Measurements from ENCODE around the gene LPCAT3. TPM values are rescaled to one million over a fixed set of nuclear protein-coding genes. Genes with fewer than 3 reads are reported as not detected.
A peak's percentile ranks its signal among the peaks of the same experiment; 100 is the strongest.

LPCAT3 gene
- total and polyA plus RNA-seq, 2 experiments from 2014 or later = 11.8 to 19.7 TPM

DNA sequence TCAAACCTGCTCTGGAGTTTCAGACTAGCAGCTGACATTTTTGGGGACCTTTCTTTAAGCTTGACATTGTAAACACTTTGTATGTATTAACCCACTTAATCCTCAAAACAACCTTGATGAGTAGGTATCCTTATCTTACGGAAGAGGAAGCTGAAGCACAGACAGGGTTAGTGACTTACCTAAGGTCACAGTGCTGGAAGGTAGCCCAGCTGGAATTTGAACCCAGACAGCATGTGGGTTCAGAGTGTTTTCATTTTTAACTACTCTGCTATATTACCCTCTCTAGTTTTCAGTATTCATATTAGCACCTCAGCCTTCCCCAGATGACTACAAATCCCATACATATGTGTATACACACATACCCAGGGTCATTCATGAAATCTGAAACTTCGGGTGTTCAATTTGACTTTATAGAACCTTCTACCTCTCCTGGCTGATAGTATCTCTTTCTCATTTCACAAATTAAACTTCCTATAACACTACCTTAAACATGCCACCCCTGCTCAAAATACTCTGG is 13.9 kb downstream of the LPCAT3 start:
- in situ Hi-C loops (cut with MboI) = no loop called here
- Histone ChIP-seq H2AFZ (no peak overlapping the region), H3K4me2 (ENCODE audit: unreplicated experiment) (no peak overlapping the region), H3F3A (ENCODE audit: insufficient read depth) (no peaks in the 10 kb centered on the region), H4K20me1 (ENCODE audit: insufficient read depth) (no peaks in the 10 kb centered on the region), H3K9me2 (ENCODE audit: insufficient read depth) (no peaks in the 10 kb centered on the region), H3K36me3 (ENCODE audit: low read depth) (0 out of 2 replicates have a peak, but pooled peaks cover 4% of the 10 kb centered on the region), H3K9me3 (ENCODE audit: low read depth) (no peaks in the 10 kb centered on the region), H3K9ac (no peak overlapping the region), H3K27me3 (replicated peaks; ENCODE audit: insufficient read depth) (no peaks in the 10 kb centered on the region), H3K4me3 (no peak overlapping the region), H3K27ac (no peak overlapping the region), H3K79me2 (ENCODE audit: insufficient read depth) (no peaks in the 10 kb centered on the region), H3K4me1 (ENCODE audit: insufficient read depth) (no peaks in the 10 kb centered on the region)
- DNase-seq = no peak
- 94 to 95% methylated on average over 2 of the region's 2 CpGs for WGBS, 2 experiments (ENCODE audit: low coverage in 1 of 2, low lambda C conversion rate in 2 of 2, missing lambda C conversion rate in 2 of 2)
- TF ChIP-seq EZH2 (IDR thresholded peaks at IDR 0.05; ENCODE audit: insufficient read depth, poor library complexity, severe bottlenecking) (no peak), EZH2phosphoT487 (IDR thresholded peaks at IDR 0.05; ENCODE audit: insufficient read depth, low read depth) (no peak)

DNA sequence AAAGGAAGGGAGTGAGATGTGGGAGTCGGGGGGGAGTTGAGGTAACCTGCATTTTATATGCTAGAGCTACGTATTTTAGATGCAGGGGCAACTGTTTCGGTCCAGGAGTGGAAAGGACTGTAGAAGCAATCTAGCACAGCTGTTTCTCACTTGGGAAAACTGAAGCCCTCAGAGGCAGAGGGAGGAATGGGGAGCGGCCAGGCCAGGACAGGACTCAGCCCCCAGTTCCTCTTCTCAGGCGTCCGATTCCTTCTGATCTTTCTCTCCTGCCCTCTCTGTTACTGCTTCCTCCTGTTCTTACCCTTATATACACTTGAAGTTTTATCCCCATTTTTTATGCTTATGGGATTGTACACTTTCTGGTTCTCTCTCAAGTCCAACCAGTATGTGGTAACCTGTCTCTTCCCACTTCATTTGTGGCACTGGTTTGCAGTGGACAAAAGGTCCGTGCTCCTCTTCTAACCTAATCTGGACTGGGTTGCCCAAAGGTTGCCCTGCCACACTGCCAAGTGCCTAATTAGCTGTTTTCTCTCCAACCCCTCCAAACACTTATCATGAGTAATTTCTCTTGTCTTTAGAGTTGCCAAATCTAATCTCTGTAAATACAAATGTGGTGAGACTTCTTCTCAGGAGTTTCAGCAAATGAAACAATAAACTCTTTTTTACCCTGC is 16.2 kb downstream of the LPCAT3 start:
- no peak overlapping the region for H2AFZ ChIP-seq
- TF ChIP-seq EZH2phosphoT487 (IDR thresholded peaks at IDR 0.05; ENCODE audit: insufficient read depth, low read depth) (no peak), EZH2 (IDR thresholded peaks at IDR 0.05; ENCODE audit: insufficient read depth, poor library complexity, severe bottlenecking) (no peak)
- no peak overlapping the region for H3K9ac ChIP-seq
- in situ Hi-C loops (cut with MboI) = no loop called here
- H3F3A ChIP-seq (ENCODE audit: insufficient read depth) = no peaks in the 10 kb centered on the region
- H3K36me3 ChIP-seq (ENCODE audit: low read depth) = 0 out of 2 replicates have a peak, but pooled peaks cover 18% of the 10 kb centered on the region
- no peak overlapping the region for H3K27ac ChIP-seq
- no peak overlapping the region for H3K4me2 ChIP-seq (ENCODE audit: unreplicated experiment)
- no peaks in the 10 kb centered on the region for H3K9me3 ChIP-seq (ENCODE audit: low read depth)
- no peaks in the 10 kb centered on the region for H4K20me1 ChIP-seq (ENCODE audit: insufficient read depth)
- no peaks in the 10 kb centered on the region for H3K9me2 ChIP-seq (ENCODE audit: insufficient read depth)
- H3K27me3 ChIP-seq (replicated peaks; ENCODE audit: insufficient read depth) = no peaks in the 10 kb centered on the region
- H3K4me3 ChIP-seq = no peak overlapping the region
- DNase-seq = no peak
- H3K79me2 ChIP-seq (ENCODE audit: insufficient read depth) = no peaks in the 10 kb centered on the region
- 79 to 82% methylated on average over 7 of the region's 7 CpGs for WGBS, 2 experiments (ENCODE audit: low coverage in 1 of 2, low lambda C conversion rate in 2 of 2, missing lambda C conversion rate in 2 of 2)
- H3K4me1 ChIP-seq (ENCODE audit: insufficient read depth) = no peaks in the 10 kb centered on the region

GRCh38 chr12:6998715-6999451 is 19.4 kb downstream of the LPCAT3 start:
- Histone ChIP-seq H3K9ac (no peak overlapping the region), H3K9me3 (ENCODE audit: low read depth) (no peaks in the 10 kb centered on the region), H3K27me3 (replicated peaks; ENCODE audit: insufficient read depth) (no peaks in the 10 kb centered on the region), H3F3A (ENCODE audit: insufficient read depth) (no peaks in the 10 kb centered on the region), H3K4me3 (no peak overlapping the region), H2AFZ (no peak overlapping the region), H3K4me1 (ENCODE audit: insufficient read depth) (peaks cover 6% of the 10 kb centered on the region; the same call in 1 of the 2 replicates), H4K20me1 (ENCODE audit: insufficient read depth) (no peaks in the 10 kb centered on the region), H3K4me2 (ENCODE audit: unreplicated experiment) (no peak overlapping the region), H3K27ac (no peak overlapping the region), H3K9me2 (ENCODE audit: insufficient read depth) (no peaks in the 10 kb centered on the region), H3K79me2 (ENCODE audit: insufficient read depth) (no peaks in the 10 kb centered on the region), H3K36me3 (ENCODE audit: low read depth) (0 out of 2 replicates have a peak, but pooled peaks cover 18% of the 10 kb centered on the region)
- peak; percentile 7 for DNase-seq
- TF ChIP-seq EZH2 (IDR thresholded peaks at IDR 0.05; ENCODE audit: insufficient read depth, poor library complexity, severe bottlenecking) = no peak
- no peak for TF ChIP-seq EZH2phosphoT487 (IDR thresholded peaks at IDR 0.05; ENCODE audit: insufficient read depth, low read depth)
- in situ Hi-C loops (cut with MboI) = no loop called here

DNA sequence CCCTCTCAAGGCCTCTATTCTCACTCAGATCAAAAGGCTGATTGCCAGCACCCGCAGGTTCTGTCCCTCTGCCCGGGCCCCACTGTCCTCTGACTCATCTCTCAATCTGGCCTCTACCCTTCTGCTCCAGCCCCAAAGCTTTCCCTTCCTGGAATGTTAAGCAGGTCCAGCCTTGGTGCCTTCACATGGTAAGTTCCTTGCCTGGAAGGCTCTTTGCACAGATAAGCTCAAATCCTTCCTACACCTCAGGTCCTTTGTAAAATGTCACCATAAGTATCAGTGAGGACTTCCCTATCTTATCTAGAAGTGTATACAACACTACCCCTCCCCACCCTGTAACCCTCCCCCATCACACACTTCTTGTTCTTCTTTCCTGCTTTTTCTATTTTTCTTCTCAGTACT is 22.2 kb downstream of the LPCAT3 start:
- Histone ChIP-seq H3K4me2 (ENCODE audit: unreplicated experiment) (no peak overlapping the region), H3K9me2 (ENCODE audit: insufficient read depth) (no peaks in the 10 kb centered on the region), H3K4me3 (no peak overlapping the region), H3K79me2 (ENCODE audit: insufficient read depth) (no peaks in the 10 kb centered on the region), H3K27me3 (replicated peaks; ENCODE audit: insufficient read depth) (no peaks in the 10 kb centered on the region), H3K9ac (no peak overlapping the region), H2AFZ (no peak overlapping the region), H3K4me1 (ENCODE audit: insufficient read depth) (peaks cover 6% of the 10 kb centered on the region; the same call in 1 of the 2 replicates), H3K27ac (no peak overlapping the region), H3K36me3 (ENCODE audit: low read depth) (0 out of 2 replicates have a peak, but pooled peaks cover 18% of the 10 kb centered on the region), H3F3A (ENCODE audit: insufficient read depth) (no peaks in the 10 kb centered on the region; the same call in 1 of the 2 replicates), H3K9me3 (ENCODE audit: low read depth) (no peaks in the 10 kb centered on the region), H4K20me1 (ENCODE audit: insufficient read depth) (no peaks in the 10 kb centered on the region)
- TF ChIP-seq EZH2 (IDR thresholded peaks at IDR 0.05; ENCODE audit: insufficient read depth, poor library complexity, severe bottlenecking) (no peak), EZH2phosphoT487 (IDR thresholded peaks at IDR 0.05; ENCODE audit: insufficient read depth, low read depth) (no peak)
- 35 to 57% methylated on average over 2 of the region's 2 CpGs for WGBS, 2 experiments (ENCODE audit: low coverage in 1 of 2, low lambda C conversion rate in 2 of 2, missing lambda C conversion rate in 2 of 2)
- DNase-seq = peak; percentile 76
- in situ Hi-C loops (cut with MboI) = no loop called here
